ENCODE data around the gene FCGR3B.
"Not testable (repeated sequence)": the region's sequence is repeated elsewhere in the genome, so short reads cannot be mapped to it uniquely, and the experiment has no call there.

The FCGR3B gene

DNA sequence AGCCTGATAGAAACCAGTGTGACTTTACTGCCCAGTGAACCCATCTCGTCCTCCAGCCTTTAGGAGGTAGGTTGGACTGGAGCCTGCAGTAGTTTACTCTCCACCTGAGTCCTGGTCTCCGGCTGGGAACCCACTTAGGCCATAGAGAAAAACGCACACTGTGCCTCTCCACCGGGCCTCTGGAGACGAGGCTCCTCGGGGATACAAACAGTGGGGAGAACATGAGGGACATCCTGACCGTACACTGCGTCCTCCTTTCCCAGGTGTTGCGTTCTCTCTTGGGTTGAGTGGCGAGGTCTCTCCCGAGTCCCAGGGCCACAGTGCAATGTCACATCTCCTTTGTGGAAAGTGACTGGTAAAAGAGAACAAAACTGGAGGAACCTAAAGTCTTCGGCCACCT lies 26.0 kb downstream of the FCGR3B start:
- DNase-seq: not testable (repeated sequence)

DNA sequence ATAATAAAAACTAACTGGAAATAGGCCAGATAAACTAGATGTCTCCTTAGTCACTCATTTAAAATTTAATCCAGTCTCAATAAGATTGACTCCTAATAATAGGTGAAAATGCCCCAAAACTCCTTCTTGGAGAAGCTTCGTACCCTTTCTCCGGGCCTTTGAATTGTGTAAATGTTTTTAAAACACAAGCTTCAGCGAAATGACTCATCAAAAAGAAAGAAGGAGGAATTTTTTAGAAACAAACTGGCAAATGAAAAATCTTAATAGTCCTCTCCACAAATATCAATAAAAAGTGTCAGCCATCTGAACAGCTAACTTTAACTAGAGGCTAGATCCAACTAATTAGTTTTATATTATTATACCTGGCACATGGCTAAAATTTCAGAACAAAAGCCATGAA lies 33.9 kb downstream of the FCGR3B start:
- DNase-seq: not testable (repeated sequence)

DNA sequence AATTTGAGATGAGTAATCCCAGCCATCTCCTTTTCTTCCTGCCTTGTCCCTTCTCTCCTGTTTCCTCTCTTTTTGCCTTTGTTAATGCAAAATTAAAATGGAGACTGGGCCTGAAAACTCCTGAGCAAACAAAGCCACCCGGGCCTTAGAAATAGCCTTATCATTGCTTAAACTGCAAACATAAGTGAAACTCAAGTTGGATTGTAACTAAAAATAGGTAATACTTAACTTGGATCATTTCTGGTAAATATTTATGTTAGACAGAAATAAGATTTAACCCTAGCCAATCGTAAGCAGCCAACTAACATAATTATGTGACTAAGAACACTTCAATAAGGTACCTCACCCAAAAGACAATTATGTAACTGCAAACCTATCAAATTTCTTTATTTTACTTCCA lies 35.4 kb downstream of the FCGR3B start:
- not testable (repeated sequence) for DNase-seq

DNA sequence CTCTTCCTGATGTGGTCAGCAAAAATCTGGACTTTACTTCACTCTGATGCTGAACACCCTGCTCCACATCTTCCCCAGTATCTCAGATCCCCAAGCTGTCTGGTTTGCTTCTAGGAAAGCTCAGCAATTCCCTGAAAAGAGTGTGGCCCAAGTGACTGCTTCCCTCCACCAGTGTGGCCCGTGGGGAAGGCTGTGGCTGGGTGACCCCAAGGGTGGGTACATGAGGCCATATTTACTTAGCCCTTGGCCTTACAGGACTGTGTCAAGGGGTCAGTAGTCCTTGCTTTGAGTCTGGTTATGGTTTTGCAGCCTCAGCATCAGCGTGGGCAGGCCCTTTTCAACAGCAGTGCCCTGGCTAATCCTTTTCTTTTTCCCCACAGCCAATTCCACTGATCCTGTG lies 35.8 kb downstream of the FCGR3B start:
- DNase-seq: not testable (repeated sequence)

DNA sequence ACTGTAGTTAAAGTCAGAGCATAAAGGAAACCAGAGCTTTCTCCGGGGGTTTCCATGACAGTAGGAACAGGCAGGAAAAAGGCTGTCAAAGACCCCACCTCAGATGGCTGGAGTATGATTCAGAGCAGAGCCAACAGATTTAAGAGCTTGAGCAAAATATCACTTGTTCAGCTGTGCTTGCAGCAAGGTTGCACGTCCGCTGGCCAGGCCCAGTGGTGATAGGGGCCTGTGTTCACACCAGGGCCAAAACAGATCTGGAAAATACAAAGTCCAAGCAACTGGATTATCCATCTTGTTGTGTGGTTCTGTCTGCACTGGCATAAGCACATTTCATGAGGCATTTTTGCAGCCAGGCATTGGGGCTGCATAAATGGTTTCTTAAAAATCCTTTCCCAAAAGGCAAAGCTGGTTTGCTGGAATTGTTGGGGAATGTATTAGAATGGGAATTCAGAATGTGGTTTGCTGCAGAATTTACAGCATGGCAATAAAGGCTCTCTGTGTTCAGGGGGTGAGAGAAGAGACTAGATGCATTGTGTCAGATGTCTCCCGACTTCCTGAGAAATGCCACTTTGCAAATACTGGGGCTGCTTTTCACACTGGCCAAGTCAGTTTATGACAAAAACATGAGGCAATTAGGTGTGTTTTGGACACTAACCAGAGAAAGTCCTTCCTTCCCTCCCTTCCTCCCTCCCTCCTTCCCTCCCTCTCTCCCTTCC lies 36.5 kb downstream of the FCGR3B start:
- DNase-seq: not testable (repeated sequence)

DNA sequence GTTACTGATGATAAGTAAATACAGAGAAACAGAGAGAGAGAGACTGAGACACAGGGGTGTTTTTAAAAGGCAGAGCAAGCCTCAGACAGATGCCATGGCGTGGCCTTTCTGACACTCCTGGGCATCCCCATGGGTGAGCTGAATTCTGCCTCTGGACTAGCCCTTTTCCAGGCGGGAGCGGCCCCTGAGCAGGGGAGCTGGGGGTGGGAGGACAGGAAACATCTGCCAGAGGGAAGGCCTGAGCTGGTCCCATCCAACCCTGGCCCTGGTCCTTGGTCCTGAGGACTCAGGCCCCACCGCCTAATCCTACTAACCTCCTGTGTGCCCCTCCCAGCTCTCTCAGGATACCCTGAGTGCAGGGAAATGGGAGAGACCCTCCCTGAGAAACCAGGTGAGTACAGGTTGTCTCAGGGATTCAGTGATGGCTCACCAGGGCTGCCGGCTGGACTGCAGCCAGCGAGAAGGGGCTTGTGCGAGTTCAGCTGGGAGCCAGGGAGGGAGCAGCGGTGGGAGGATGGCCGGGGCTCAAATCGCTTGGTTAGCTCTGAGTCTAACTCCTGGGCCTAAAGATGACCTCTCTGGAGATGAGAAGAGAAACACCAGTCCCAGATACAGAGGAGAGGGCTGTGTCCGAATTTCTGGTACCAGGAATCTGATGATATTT lies 37.8 kb downstream of the FCGR3B start:
- DNase-seq: not testable (repeated sequence)

DNA sequence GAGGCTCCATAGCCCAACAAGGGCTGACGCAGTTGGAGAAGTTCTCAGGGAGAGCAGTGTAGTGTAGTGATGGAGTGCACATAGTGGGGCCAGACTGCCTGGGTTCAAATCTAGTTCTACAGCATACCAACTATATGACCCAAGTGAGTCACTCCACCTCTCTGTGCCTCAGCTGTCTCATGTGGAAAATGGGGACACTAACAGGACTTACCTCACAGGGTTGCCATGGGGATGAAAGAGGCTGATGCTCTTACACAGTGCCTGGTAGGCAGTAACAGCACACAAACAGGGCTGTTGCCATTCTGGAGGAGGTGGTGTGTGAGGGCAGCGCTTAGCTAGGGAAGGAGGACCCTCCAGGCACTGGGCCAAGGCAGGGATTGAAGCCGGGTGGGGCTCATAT lies 38.4 kb downstream of the FCGR3B start:
- DNase-seq: not testable (repeated sequence)

DNA sequence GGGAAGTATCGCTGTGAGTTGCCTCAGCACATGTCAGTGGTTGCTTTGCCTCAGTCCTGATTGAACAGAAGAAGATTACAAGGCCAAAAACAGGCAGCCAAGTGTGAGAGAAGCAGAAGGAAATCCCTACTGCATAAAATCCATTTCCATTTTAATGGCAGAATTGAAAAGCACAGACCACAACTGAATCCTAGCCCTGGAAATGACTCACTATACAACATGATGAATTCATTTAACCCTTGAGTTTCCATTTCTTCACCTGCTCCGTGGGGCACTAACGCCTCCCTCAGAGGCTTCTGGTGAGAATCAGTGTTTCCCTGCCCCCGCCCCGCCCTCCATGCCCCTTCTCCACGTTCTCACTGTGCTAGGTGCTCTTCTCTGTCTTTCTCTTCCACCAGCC lies 41.1 kb downstream of the FCGR3B start:
- DNase-seq: not testable (repeated sequence)

DNA sequence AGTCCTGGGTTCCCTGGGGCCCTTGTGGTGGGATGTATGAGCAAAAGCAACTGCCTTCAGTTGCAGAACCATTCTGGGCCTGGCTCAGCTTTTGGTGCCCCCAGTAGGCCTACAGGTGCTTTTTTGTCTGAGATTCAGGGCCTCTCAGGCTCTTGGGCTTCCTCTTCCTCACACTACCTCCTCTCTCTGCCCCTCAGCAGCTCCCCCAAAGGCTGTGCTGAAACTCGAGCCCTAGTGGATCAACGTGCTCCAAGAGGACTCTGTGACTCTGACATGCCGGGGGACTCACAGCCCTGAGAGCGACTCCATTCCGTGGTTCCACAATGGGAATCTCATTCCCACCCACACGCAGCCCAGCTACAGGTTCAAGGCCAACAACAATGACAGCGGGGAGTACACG lies 41.6 kb downstream of the FCGR3B start:
- not testable (repeated sequence) for DNase-seq

DNA sequence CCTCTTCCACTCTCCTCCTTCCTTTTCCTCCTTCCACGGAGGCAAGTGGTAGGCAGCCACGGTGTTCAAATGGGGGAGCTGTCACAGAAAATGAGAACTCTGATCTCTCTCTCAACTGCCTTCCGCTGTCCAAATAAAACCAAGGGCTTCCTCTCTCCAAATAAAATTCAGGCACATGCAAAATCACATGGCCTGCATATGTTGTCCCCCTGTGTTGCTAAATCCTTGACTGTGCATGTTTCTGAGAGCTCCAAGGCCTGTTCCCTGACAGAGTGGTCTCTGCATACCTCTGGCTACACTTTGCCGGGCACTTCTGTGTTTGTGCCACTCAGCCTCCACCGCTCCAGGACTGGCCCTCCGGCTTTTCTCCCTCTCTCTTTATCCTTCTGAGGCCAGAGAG lies 42.4 kb downstream of the FCGR3B start:
- DNase-seq: not testable (repeated sequence)

DNA sequence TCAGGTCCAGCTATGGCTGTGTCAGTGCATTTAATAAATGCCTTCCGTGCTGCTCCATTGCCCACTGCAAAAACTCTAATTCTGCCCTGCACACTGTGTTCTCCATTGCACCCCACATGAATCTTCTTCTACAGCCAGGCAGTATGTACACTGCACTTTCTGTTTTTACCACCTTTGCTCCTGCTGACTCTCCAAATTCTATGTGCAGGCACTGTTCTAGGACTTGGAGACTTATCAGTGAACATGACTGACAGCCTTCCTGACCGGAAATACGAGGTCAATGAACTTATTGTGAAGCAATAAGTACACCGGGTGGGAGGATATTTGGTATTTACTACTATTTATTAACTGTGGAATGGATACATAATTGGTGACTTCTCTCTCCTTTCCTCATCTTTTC lies 48.1 kb downstream of the FCGR3B start:
- DNase-seq: not testable (repeated sequence)

DNA sequence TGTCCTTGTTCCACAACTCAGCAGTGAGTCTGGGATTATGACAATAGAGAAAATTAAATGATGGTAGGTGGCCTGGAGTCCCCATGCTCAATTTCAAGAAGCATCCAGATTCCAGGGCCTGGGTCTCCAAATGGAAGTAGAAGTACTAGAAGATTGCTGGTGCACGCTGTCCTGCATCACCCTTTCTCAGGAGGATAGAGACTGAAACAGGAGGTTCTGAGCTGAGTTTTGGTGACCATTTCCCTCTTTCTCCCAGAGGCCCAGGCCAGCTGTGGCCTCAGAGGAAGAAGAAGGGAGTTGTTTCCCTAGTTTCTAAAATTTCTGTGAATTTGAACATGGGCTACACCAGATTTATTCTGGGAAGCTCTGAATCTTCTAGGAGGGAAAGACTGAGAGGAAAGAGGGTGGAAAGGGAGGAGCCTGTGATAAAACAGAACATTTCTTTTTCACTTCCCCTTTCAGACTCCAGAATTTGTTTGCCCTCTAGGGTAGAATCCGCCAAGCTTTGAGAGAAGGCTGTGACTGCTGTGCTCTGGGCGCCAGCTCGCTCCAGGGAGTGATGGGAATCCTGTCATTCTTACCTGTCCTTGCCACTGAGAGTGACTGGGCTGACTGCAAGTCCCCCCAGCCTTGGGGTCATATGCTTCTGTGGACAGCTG lies 50.0 kb downstream of the FCGR3B start:
- DNase-seq: not testable (repeated sequence)

DNA sequence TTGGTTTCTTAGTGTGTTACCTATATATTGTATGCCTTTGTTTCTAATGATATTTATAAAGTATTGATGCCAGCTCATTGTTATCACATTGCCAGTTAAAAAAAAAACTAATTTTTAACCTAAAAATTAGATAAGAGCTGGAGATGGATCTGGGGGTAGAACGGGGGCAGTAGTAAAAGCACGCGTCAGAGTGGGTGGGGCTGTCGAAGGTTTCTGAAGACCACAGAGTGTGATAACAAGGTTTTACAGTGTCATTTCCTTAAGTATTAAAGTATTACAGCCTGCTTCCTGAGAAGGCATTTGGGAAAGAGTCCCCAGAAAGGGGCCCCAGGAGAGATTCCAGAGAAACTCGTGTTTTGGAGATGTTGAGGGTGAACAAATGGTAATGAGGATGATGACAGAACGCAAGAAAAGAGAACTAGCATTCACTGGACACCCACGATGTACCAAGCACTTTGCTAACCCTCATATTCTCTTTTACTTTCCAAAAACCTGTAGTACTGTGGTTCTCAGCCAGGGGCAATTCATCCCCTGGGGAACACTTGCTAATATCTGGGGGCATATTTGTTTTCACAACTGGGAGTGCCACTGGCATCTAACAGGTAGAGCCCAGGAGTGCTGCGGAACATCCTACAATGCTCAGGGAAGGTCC lies 51.0 kb downstream of the FCGR3B start:
- not testable (repeated sequence) for DNase-seq

DNA sequence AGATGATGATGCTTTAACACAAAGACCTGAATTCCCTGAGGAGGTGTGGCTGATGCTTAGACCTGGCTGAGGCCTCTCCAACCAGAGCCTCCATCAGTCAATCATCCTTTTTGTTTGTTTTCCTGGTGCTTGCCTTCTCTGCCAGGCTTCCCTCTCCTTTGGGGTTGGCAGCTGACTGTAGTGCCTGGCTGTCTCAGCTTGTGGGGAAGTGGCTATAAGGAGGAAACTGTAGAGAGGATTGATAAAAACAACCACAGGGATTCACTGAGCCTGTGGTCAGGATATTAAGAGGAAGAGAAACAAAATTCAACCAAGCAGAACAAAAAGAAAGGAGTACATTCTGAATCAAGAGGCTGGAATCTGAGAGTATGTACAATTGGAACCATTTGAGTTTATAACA lies 54.3 kb downstream of the FCGR3B start:
- DNase-seq: not testable (repeated sequence)
